GM19023 (cell line): ENCODE data around the gene SHC2.
"Not testable (repeated sequence)": the region's sequence is repeated elsewhere in the genome, so short reads cannot be mapped to it uniquely, and the experiment has no call there.

Experiments used
- ATAC-seq: cut with Tn5 transposase; IDR thresholded peaks from one replicate; pipeline ENCODE4 v1.9.1; 2021; ENCODE audit warnings: mild to moderate bottlenecking, moderate library complexity; ENCODE audit not compliant: unreplicated experiment

Gene SHC2

DNA sequence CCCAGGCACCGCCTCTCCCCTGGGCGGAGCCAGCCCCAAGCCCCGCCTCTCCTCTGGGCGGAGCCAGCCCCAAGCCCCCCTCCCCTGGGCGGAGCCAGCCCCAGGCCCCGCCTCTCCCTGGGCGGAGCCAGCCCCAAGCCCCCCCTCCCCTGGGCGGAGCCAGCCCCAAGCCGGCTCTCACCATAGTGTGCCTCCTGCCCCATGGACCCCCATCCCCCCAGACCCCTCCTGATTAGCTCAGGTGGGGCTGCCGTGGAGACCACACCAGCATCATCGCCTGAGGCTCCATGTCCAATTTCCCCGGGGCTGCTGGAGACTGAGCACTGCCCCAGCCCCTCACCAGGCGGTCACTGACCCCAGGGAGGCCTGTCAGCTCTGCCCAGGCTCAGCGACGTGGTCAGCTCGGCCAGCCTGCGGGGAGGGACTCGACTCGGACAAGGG, 31.3 kb upstream of the SHC2 start:
- ATAC-seq, result no peak

DNA sequence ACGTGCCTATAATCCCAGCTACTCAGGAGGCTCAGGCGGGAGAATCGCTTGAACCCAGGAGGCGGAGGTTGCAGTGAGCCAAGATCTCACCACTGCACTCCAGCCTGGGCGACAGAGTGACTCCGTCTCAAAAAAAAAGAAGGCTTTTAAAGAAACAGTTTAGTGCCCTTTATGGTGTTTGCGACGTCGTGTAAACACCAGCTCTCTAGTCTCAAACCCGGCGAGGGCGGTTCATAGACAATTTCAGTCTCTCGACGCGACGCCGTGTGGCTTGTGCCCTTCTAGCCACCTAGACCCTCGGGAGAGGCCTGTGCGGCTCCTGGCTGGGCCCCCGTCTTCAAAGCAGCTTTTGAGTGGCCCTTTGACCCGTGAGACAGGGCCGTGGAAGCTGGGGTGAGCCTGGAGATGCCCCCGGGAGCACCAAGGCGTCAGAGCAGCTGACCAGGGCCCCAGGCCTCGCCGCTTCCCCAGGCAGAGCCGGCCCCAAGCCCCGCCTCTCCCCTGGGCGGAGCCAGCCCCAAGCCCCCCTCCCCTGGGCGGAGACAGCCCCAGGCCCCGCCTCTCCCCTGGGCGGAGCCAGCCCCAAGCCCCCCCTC, 30.4 kb upstream of the SHC2 start:
- ATAC-seq, result no peak

DNA sequence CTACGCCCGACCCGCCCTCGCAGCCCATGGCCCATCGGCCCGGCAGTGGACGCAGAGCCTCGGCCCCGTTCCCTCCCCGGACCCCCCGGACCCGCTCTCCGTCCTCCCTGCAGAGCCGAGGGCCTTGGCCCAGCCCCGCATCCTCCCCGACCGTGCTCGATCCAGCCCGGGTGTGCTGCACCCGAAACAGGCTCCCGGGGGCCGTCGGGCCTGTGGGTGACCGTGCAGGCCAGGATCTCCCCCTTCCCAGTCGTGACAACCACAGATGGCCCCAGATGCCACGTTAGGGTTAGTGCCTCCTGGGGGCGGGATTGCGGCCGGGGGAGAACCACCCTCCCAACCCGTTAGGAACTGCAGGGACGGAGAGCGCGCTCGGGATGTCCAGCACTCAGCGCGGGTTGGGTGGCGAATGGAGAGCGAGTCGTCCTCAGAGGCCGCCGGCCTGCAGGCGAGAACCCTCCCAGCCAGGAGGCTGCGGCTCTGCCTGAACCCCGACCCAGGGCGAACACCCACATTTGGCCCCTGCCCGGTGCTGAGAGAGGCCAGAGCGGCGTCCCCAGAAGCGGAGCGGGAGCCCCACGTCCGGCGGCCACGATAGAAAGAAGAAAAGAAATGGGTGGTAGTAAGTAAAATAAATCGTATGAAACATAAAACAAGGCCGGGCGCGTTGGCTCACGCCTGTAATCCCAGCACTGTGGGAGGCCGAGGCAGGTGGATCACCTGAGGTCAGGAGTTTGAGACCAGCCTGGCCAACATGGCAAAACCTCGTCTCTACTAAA, 28.8 kb upstream of the SHC2 start:
- ATAC-seq, result peak; percentile 7

GRCh38 chr19:488505-489417, 27.9 kb upstream of the SHC2 start:
- peak; percentile 81 for ATAC-seq

DNA sequence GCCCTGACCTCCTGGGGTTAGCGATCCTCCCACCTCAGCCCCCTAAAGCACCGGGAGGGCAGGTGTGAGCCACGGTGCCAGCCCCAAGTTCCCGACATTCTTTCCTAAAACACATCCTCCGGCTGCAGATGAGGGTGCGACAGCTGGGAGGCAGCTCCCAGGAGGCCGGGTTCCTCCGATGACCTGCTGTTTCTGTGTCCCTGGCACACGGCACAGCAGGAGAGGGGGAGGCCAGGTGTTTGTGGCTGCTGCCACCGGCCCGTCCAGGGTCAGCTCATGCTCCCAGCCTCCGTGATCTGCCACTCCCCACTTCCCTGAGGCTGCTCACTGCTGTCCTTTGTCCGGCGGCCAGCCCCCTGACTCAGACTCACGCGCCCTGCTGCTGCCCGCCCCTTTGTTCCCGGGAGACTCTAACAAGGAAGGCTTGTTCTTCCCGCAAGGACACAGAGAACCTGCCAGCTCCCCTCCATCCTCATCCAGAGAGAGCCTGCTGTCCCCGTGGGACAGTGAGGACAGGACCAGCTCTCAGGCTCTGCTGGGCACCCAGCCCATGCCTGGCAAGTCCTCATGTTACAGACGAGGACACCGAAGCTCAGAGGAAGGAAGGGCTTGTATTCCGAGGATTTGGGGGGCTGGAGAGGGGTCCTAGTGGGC, 24.9 kb upstream of the SHC2 start:
- no peak for ATAC-seq

- ATAC-seq, result no peak
These were observed 24.2 kb upstream of the SHC2 start for GRCh38 chr19:485077-485476.

- ATAC-seq, result no peak
These were observed 23.7 kb upstream of the SHC2 start for GRCh38 chr19:484494-484893.

GRCh38 chr19:483332-484072, 22.7 kb upstream of the SHC2 start:
- ATAC-seq, result no peak

DNA sequence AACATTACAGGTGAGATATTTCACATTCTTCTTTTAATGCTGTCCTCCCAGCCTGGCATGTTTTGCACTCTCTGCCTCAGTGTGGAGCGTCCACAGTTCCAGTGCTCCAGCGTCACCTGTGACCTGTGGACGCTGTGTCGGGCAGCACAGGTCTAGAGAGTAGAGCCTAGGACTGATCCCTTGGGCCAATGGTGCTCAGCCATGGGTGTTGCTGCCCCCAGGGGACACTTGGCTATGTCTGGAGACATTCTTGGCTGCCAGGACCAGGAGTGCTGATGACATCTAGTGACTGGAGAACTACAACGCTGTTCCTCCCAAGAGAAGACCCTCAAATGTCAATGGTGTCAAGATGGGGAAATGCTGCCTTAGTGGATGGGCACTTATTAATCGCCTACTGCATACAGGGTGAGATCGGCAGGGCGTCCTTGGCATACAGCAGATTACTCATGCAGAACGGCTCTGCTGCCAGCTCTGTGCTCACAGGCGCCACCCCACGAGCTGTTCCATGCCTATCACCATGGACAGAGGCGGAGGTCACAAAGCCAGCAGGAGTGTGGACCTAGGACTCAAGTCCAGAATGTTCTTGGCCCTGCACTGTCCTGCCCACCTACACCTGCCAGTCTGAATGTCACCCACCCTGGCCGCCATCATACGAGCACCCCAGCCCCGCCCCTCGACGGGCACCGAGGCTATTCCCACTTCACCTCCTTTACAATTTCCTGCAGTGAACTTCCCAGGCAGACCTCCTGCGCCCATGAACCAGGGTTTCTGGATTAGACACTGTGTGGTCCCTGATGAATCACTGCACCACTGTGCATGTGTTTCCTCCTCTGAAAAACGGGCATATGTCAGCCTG, 21.6 kb upstream of the SHC2 start:
- ATAC-seq, result no peak

DNA sequence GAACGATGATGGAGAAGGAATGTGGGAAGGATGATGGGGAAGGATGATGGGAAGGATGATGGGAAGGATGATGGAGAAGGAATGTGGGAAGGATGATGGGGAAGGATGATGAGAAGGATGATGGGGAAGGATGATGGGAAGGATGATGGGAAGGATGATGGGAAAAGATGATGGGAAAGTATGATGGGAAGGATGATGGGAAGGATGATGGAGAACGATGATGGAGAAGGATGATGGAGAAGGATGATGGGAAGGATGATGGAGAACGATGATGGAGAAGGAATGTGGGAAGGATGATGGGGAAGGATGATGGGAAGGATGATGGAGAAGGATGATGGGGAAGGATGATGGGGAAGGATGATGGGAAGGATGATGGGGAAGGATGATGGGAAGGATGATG, 20.3 kb upstream of the SHC2 start:
- ATAC-seq, result not testable (repeated sequence)

DNA sequence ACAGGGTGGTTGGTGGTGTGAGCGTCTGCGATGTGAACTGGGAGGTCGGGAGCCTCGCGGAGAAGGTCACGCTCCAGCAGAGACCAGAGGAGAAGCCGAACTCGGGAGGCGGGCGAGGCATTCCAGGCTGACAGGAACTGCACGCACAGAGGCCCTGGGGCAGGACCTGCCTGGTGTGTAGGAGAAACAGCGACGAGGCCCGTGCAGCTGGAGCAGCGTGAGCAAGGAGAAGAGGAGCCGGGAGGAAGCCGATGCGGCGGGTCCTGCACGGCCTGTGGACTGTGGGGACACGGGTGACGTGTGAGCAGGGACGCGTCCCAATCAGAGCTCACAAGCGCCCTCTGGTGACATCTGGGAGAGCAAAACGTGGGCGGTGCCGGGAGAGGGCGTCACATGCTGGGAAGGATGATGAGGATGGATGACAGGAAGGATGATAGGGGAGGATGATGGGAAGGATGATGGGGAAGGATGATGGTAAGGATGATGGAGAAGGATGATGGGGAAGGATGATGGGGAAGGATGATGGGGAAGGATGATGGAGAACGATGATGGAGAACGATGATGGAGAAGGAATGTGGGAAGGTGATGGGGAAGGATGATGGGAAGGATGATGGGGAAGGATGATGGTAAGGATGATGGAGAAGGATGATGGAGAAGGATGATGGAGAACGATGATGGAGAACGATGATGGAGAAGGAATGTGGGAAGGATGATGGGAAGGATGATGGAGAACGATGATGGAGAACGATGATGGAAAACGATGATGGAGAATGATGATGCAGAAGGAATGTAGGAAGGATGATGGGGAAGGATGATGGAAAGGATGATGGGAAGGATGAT, 19.4 kb upstream of the SHC2 start:
- no peak for ATAC-seq

- no peak for ATAC-seq
These were observed 18.1 kb upstream of the SHC2 start for GRCh38 chr19:478976-479375.

GRCh38 chr19:478236-478903, 17.5 kb upstream of the SHC2 start:
- ATAC-seq, result no peak

DNA sequence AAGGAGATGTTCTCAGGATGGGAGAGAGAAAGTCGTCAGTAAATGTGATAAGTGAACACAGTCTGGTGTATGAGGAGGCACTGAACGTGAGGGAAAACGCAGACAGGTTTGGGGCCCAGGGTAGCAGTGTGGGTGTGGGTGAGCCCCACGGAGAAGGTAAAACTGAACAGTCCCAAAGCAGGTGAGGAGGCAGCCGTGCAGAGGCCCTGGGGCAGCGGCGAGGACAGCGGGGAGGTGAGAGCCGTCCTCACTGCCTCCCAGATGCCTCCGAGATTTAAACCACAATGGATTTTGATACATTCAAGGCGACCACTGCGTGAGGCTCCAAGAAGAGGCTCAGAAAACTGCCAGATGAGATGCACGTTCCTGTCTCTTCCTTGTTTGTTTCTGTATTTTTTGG, 14.5 kb upstream of the SHC2 start:
- ATAC-seq, result no peak

- ATAC-seq, result no peak
These were observed 13.6 kb upstream of the SHC2 start for GRCh38 chr19:474126-475078.

DNA sequence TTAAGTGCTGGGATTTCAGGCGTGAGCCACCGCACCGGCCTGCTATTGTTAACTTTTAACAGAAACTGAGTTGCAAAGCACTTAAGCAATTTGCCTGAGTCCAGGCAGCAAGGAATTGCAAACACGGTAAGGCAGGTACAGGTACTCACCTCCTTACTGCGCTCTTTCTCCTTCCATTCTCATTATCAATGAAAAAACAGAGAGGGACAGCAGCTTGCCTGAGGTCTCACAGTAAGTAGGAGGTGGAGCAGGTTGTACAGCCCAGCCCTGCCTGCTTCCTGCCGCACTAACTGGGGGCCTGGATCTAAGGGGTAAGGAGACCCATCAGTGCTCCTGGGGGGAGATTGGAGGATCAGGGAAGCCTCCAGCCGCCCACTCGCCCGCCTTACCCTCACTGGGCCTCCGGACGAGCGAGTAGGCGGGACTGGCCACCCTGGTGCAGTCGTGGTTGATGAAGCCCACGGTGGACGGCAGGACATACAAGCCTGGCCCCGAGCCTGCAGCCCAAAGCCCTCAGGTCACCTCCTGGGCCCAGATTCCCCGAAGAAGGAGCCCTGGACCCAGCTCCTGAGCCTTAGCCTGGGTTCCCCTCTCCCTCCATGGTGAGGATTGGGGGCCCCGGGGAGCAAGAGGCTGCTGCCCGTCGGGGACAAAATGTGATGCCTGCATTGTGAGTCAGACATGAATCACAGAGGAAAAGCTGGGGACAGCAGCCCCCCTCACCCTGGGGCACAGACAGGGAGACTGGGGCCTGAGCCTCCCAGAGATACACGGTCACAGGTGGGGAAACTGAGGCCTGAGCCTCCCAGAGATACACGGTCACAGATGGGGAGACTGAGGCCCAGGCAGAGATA, 11.4 kb upstream of the SHC2 start:
- no peak for ATAC-seq
